22Rv1 (cell line): ENCODE measurements around the gene LAMA1.

Experiments used
- H3K27ac ChIP-seq: fragments of 450-650 bp; 2 replicates; pipeline ENCODE4 v1.5.1; 2017
- ZFX ChIP-seq: fragments of 450-650 bp; IDR thresholded peaks from 2 replicates; pipeline ENCODE4 v1.6.1; 2017; ENCODE audit warnings: antibody characterized with exemption, borderline replicate concordance
- TF ChIP-seq, protein P1 (sequence below): fragments of 450-650 bp; IDR thresholded peaks from 2 replicates; pipeline ENCODE4 v1.5.1; 2017; ENCODE audit warnings: mild to moderate bottlenecking

LAMA1 gene

DNA sequence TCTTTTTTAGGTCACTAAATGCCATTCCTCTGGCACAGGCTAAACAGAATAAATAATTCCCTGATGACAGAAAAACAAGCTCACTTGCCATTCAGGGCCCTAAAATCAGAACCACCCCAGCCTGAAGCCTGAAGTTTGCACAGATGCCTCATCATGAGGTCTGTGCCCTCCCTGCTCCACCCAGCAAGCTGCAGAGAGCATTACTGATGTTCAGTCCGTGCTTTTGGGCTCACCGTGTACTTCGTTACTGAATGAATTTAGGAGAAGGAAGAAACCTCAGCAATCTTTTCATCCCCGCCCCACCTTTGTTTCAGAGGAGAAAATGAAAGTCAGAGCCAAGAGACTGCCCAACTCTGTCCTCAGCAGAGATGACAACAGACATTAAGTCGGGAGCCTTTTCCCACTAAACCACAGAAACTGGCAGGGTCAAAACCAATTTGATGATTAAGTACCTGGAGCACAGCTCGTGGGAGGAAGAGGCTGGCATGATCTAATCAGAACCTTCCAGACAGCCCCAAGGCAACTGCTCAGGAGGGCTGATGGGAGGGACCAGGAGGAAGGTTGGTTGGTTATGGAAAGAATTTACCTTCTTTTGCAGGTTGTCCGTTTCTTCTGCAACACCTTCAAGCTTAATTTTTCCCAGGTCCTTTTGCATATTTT is 122.7 kb downstream of the LAMA1 start:
- no peak for TF ChIP-seq ZFX
- TF ChIP-seq, protein P1, sequence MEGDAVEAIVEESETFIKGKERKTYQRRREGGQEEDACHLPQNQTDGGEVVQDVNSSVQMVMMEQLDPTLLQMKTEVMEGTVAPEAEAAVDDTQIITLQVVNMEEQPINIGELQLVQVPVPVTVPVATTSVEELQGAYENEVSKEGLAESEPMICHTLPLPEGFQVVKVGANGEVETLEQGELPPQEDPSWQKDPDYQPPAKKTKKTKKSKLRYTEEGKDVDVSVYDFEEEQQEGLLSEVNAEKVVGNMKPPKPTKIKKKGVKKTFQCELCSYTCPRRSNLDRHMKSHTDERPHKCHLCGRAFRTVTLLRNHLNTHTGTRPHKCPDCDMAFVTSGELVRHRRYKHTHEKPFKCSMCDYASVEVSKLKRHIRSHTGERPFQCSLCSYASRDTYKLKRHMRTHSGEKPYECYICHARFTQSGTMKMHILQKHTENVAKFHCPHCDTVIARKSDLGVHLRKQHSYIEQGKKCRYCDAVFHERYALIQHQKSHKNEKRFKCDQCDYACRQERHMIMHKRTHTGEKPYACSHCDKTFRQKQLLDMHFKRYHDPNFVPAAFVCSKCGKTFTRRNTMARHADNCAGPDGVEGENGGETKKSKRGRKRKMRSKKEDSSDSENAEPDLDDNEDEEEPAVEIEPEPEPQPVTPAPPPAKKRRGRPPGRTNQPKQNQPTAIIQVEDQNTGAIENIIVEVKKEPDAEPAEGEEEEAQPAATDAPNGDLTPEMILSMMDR: no peak
- no peak overlapping the region for H3K27ac ChIP-seq

DNA sequence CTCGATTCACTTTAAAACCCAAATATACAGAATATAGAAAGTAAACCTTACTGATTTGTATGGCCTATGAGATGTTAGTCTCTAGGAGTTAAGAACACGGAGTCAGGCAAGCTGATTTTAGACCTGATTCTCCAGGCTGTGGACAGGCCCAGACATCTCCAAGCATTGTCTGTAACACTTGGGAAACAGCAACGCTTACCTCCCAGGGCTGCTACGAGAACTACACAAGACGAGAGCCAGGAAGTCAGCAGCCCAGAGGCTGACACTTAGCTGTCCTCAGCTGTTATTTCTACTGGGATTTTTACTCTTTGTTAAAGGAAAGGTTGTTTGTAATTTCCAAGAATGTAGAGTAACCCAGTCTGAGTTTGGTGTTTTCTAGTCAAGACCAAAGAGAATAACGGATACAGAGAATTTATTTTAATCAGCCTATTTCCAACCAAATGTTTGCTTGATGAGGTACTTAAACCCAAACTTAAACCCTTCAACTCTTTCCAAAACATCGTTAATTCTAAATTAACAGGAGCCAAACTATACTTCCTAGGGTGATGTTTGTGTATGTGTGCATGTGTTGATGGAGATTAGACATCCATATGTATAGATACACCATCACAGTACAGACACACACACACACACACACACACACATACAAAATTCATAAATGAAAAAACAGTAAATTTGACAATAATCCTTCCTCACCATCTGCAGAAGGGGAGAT is 123.4 kb downstream of the LAMA1 start:
- TF ChIP-seq ZFX: no peak
- no peak overlapping the region for H3K27ac ChIP-seq

DNA sequence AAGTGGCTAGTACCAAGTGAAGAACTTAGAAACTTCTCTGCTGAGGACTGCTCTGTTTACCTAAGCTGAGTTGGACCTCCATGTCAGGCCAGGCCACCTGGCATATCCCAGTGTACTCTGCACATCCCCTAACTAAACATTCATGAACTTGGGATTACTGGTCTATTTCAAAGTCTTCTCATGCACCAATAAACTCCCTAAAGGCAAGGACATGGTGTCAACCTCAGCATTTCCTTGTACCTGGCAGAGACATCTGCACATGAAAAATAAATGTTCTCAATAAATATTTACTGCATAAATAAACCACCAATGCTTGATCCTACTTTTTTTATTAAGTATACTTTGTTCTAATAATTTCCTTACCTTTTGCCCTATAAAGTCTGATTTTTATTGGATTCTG is 124.8 kb downstream of the LAMA1 start:
- no peak overlapping the region for H3K27ac ChIP-seq
- TF ChIP-seq ZFX: no peak
- TF ChIP-seq, protein P1: no peak

DNA sequence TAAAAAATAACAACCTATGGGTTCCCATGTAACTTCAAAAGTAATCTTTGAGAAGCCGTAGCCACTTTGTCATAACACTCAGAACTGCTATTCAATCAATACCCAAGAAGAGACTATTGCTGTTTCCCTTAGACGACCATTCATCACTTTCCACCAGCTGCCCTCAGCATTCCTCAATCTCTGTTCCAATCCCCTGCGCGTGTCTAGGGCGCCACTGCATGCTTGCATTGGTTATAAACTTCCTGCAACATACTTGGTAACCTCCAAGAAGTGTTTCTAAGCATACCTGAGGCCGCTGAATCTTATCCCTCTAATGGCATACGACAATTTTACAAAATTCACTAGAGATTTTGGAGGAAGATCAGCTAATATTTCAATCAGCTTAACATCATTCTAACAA is 134.2 kb downstream of the LAMA1 start:
- H3K27ac ChIP-seq: no peak overlapping the region
- TF ChIP-seq, protein P1: no peak
- TF ChIP-seq ZFX: no peak

DNA sequence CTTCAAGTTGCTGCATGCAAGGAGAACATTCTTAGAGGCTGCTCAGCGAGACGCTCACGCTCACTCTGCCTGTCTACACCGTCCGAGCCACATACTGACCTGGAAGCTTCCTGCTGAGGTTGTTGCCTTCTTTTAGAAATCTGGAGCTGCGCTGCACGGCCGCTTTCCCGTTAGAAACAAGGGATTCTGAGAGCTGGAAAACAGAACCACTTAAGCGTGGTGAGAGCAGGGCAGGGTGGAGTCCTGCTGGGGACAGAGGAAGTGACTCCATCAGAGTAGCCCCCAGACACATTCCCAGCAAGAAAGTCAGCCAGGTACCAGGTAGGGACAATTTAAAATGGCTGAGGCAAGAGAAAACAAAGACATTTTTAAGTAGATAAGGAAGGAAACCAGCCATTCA is 135.2 kb downstream of the LAMA1 start:
- no peak for TF ChIP-seq ZFX
- TF ChIP-seq, protein P1: no peak
- no peak overlapping the region for H3K27ac ChIP-seq

DNA sequence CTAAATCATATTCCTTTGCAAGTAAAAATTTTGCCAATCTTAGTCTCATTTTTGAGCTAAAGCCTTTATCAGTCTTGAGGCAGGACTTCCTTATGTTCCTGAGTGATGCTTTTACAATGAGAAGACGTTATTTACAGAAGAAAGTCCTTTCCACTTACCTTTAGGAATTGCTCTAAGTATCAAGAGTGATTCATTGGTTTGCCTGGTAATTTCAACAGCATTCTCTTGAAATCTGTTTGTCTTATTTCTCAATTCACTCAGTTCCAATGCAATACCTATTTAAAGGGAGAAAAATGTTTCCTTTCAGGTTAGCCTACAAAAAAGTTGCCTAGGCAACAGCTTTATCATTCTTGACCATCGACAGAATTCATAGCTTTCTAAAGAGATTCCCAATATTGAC is 137.2 kb downstream of the LAMA1 start:
- no peak overlapping the region for H3K27ac ChIP-seq
- no peak for TF ChIP-seq ZFX
- TF ChIP-seq, protein P1: no peak

DNA sequence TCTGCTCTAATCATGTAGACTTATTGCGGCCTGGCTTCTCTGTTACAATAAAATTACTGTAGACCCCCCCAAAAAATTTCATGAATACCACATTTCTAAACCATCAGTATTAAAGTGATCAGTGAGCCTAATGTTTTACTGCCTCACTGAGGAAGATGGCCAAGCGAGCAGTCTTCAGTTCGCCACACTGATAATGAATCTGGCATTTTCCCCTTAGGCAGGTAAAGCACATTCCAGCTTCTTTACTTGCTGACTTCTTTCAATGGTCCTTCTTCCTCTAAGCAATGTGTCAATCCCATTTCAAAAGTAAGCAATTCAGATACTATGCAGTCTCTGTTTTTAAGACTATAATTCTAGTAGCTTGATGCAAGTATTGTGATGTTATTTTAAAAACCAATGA is 137.6 kb downstream of the LAMA1 start:
- no peak overlapping the region for H3K27ac ChIP-seq
- no peak for TF ChIP-seq ZFX
- TF ChIP-seq, protein P1: no peak

DNA sequence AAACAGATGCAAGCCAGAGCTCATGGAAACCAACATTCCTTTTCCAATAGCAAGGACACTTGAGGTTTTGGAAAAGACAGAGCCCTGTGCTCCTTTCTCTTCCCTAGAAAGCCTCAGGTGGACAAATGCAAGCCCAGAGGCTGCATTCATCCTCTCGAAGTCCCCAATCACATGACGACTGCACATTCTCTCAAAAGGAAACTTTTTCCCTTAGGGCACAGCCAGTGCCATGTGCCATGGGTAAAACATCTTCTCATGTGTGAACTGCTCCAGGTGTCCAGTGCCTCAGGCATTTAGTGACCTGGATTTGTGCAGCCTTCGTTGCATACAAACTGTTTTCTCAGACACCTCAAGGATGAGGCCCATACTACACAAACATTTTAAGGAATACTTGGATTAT is 140.7 kb downstream of the LAMA1 start:
- H3K27ac ChIP-seq: no peak overlapping the region
- no peak for TF ChIP-seq ZFX
- TF ChIP-seq, protein P1: no peak
